ENCODE measurements around the gene RARB. TPM values are rescaled to one million over a fixed set of nuclear protein-coding genes. Genes with fewer than 3 reads are reported as not detected.

Gene RARB
- total RNA-seq, 1 donor from 2014 or later: 15.0 TPM

- DNase-seq (ENCODE audit: extremely low spot score in 2 of 2): peak in 1 of 2 donors; percentile 92
- Histone ChIP-seq H3K9me3 (no peaks in the 10 kb centered on the region), H3K4me3 (no peak overlapping the region), H3K27ac (peak overlapping the region; percentile 62), H3K4me1 (peaks cover 40% of the 10 kb centered on the region), H3K36me3 (no peaks in the 10 kb centered on the region), H3K27me3 (no peaks in the 10 kb centered on the region)
- no peak for TF ChIP-seq POLR2A (IDR thresholded peaks at IDR 0.05)
- TF ChIP-seq CTCF (IDR thresholded peaks at IDR 0.05): peak in 1 of 3 experiments; percentile 35
- TF ChIP-seq POLR2AphosphoS5 (IDR thresholded peaks at IDR 0.05; ENCODE audit: insufficient read depth in 1 of 2, low read depth in 1 of 2): peak; percentile 71 to 83
- intact Hi-C loops (cut with DNase I): no loop called here
Measured at GRCh38 chr3:25468866-25469319, 40.8 kb downstream of the RARB start.

GRCh38 chr3:25469558-25469957 is 41.5 kb downstream of the RARB start:
- peak overlapping the region; percentile 62 for H3K27ac ChIP-seq
- no peak for DNase-seq (ENCODE audit: extremely low spot score in 2 of 2)

GRCh38 chr3:25471081-25471768 is 43.2 kb downstream of the RARB start:
- Histone ChIP-seq H3K36me3 (no peaks in the 10 kb centered on the region), H3K4me3 (no peak overlapping the region), H3K9me3 (no peaks in the 10 kb centered on the region), H3K4me1 (peaks cover 40% of the 10 kb centered on the region), H3K27ac (peak overlapping the region; percentile 62), H3K27me3 (no peaks in the 10 kb centered on the region)
- TF ChIP-seq POLR2AphosphoS5 (IDR thresholded peaks at IDR 0.05; ENCODE audit: insufficient read depth in 1 of 2, low read depth in 1 of 2) (no peak), CTCF (IDR thresholded peaks at IDR 0.05) (no peak), POLR2A (IDR thresholded peaks at IDR 0.05) (no peak)
- DNase-seq (ENCODE audit: extremely low spot score in 2 of 2): no peak
- intact Hi-C loops (cut with DNase I): no loop called here

More at GRCh38 chr3:25469558-25469957, 41.5 kb downstream of the RARB start:
- TF ChIP-seq POLR2AphosphoS5 (IDR thresholded peaks at IDR 0.05; ENCODE audit: insufficient read depth in 1 of 2, low read depth in 1 of 2): no peak
- no peak for TF ChIP-seq POLR2A (IDR thresholded peaks at IDR 0.05)
- TF ChIP-seq CTCF (IDR thresholded peaks at IDR 0.05): no peak
- H3K9me3 ChIP-seq: no peaks in the 10 kb centered on the region
- peaks cover 40% of the 10 kb centered on the region for H3K4me1 ChIP-seq
- no peaks in the 10 kb centered on the region for H3K36me3 ChIP-seq
- no peak overlapping the region for H3K4me3 ChIP-seq
- intact Hi-C loops (cut with DNase I): no loop called here
- H3K27me3 ChIP-seq: no peaks in the 10 kb centered on the region

- peak overlapping the region; percentile 62 for H3K27ac ChIP-seq
- no peak for DNase-seq (ENCODE audit: extremely low spot score in 2 of 2)
- H3K4me3 ChIP-seq: no peak overlapping the region
- intact Hi-C loops (cut with DNase I): no loop called here
- H3K27me3 ChIP-seq: no peaks in the 10 kb centered on the region
- TF ChIP-seq POLR2A (IDR thresholded peaks at IDR 0.05): no peak
- no peak for TF ChIP-seq POLR2AphosphoS5 (IDR thresholded peaks at IDR 0.05; ENCODE audit: insufficient read depth in 1 of 2, low read depth in 1 of 2)
- no peak for TF ChIP-seq CTCF (IDR thresholded peaks at IDR 0.05)
- no peaks in the 10 kb centered on the region for H3K36me3 ChIP-seq
- peaks cover 40% of the 10 kb centered on the region for H3K4me1 ChIP-seq
- H3K9me3 ChIP-seq: no peaks in the 10 kb centered on the region
Measured at GRCh38 chr3:25472153-25472552, 44.1 kb downstream of the RARB start.

DNA sequence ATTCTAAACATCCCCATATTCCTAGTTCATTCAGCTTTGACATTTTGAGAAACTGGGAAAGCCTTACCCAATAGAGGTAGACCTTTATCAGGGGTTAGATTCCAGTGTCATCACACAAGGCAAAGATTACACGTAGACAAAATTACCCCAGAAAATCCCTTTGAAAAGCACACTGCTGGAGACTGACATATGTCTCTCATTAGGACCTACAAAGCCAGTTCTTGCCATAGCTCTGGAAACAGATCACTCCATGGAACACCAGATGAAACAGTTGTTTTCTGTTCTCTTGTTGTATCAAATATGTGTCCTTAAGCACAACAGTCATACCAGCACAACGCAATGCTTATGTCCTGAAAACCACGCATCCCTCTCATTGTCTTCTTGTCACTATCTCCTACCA is 44.7 kb downstream of the RARB start:
- H3K27ac ChIP-seq: no peak overlapping the region
- H3K27me3 ChIP-seq: no peaks in the 10 kb centered on the region
- no peak for DNase-seq (ENCODE audit: extremely low spot score in 2 of 2)
- no peaks in the 10 kb centered on the region for H3K36me3 ChIP-seq
- intact Hi-C loops (cut with DNase I): no loop called here
- no peaks in the 10 kb centered on the region for H3K9me3 ChIP-seq
- peaks cover 40% of the 10 kb centered on the region for H3K4me1 ChIP-seq
- H3K4me3 ChIP-seq: no peak overlapping the region
- TF ChIP-seq POLR2AphosphoS5 (IDR thresholded peaks at IDR 0.05; ENCODE audit: insufficient read depth in 1 of 2, low read depth in 1 of 2): no peak
- TF ChIP-seq POLR2A (IDR thresholded peaks at IDR 0.05): no peak
- no peak for TF ChIP-seq CTCF (IDR thresholded peaks at IDR 0.05)

All from vagina (tissue), 2 donors.